Small intestine (tissue), 7 donors: ENCODE results near the gene MALRD1. TPM values are rescaled to one million over a fixed set of nuclear protein-coding genes. Genes with fewer than 3 reads are reported as not detected.

Experiments used
- DNase-seq, 2 donors: peaks; one replicate each; pipeline versions ENCODE4 v3.0.0 to v3.0.0-alpha.2; 2013
- FAIRE-seq: peaks from 2 replicates; lab custom pipeline; 2012; peaks lifted over from hg19 to GRCh38; lab: Jason Lieb, UNC
- H3K27ac ChIP-seq, 3 donors: one replicate each; pipeline ENCODE4 v1.5.1; 2013; ENCODE audit warnings: low read length in 2 of 3, mild to moderate bottlenecking in 2 of 3, control low read depth in 1 of 3, inconsistent platforms in 1 of 3, low read depth in 1 of 3, moderate library complexity in 1 of 3
- H3K27me3 ChIP-seq, 3 donors: one replicate each; pipeline ENCODE4 v1.6.1; 2013; ENCODE audit warnings: low read length in 3 of 3, inconsistent platforms in 1 of 3; ENCODE audit not compliant: control insufficient read depth in 3 of 3, insufficient read depth in 3 of 3
- H3K36me3 ChIP-seq, 3 donors: one replicate each; pipeline ENCODE4 v1.6.1; 2013; ENCODE audit warnings: low read length in 3 of 3, inconsistent platforms in 1 of 3, low read depth in 1 of 3, mild to moderate bottlenecking in 1 of 3, moderate library complexity in 1 of 3; ENCODE audit not compliant: control insufficient read depth in 3 of 3, insufficient read depth in 2 of 3
- H3K4me1 ChIP-seq, 3 donors: one replicate each; pipeline ENCODE4 v1.6.1; 2013; ENCODE audit warnings: low read length in 2 of 3, inconsistent platforms in 1 of 3, low read depth in 1 of 3, mild to moderate bottlenecking in 1 of 3, moderate library complexity in 1 of 3; ENCODE audit not compliant: control insufficient read depth in 3 of 3, insufficient read depth in 2 of 3
- H3K4me3 ChIP-seq, 3 donors: one replicate each; pipeline ENCODE4 v1.5.1; 2013; ENCODE audit warnings: low read length in 3 of 3, control low read depth in 1 of 3, inconsistent platforms in 1 of 3, low read depth in 1 of 3, mild to moderate bottlenecking in 1 of 3, moderate library complexity in 1 of 3
- H3K9me3 ChIP-seq, 2 donors: one replicate each; pipeline ENCODE4 v1.6.1; 2013; ENCODE audit warnings: low read depth in 1 of 2, low read length in 1 of 2; ENCODE audit not compliant: control insufficient read depth in 2 of 2, insufficient read depth in 1 of 2
- WGBS, 3 donors: extraction: QIAGEN DNeasy Blood & Tissue Kit; methylation state at CpG; one replicate each; pipeline ENCODE4 v1.1.7; 2013; 5-methylcytosine and 5-hydroxymethylcytosine counted together
- polyA plus RNA-seq, 4 donors: library from polyadenylated mRNA; stranded (reverse) in 3 of 4; unstranded in 1 of 4; fragments of 200-250 nt in 3 of 4; fragments of 120-200 nt in 1 of 4; gene quantifications; one replicate each; pipeline versions ENCODE4 v1.2.1 to v1.2.3, GENCODE V29; 2013
- donor health status: healthy with polysubstance abuse.
- donor health status: control.
- donor health status: control.
- donor health status: Bipolar disorder and iron deficiency.
- donor health status: healthy.

Gene MALRD1
- polyA plus RNA-seq, 4 donors = 21.2 to 201 (median 35.0) TPM

DNA sequence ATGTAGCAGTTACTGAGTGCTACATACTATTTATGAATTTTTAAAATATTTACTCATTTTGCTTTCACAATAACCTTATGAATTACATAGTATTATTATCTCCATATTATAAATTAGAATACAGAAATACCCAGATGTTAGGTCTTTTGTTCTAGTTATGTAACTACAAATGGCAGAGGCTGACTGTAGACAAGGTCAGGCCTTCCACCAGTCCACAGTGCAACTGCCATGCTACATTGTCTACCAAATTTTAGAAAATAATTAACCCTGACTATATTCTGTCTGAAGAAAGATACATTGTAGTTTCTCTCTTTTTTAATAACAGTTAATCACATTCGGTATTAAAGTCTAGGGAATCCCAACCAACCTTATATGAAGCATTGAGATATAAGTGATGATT lies 280.9 kb downstream of the MALRD1 start:
- peaks cover 0 to 6% (median 0%) of the 10 kb centered on the region in 3 donors for H3K36me3 ChIP-seq
- DNase-seq (no peak), FAIRE-seq (no peak)
- H3K4me1 ChIP-seq = no peaks in the 10 kb centered on the region
- H3K27me3 ChIP-seq = no peaks in the 10 kb centered on the region
- H3K4me3 ChIP-seq = no peak overlapping the region
- no peaks in the 10 kb centered on the region for H3K9me3 ChIP-seq
- 83 to 95% (median 89%) methylated on average over 1 of the region's 1 CpG for WGBS, 3 donors
- no peak overlapping the region for H3K27ac ChIP-seq

DNA sequence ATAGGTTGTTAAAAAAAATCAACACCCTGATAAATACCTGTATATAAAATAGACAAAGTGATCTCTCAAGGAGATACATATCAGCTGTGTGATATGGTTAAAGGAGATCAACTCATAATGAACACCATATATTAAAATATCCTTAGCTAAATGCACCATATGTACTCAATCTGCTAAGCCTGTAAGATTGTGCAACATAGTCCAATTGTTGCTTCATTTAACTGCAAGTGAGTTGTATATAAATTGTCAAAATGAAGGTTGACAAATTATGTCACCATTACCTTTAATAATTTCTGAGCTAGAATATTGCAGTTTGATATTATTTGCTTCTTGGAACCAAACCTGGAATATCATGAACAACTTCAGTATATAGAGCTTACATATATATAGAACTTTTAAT lies 283.7 kb downstream of the MALRD1 start:
- no peak overlapping the region for H3K27ac ChIP-seq
- H3K36me3 ChIP-seq = peaks cover 0 to 5% (median 0%) of the 10 kb centered on the region in 3 donors
- H3K4me3 ChIP-seq = no peak overlapping the region
- FAIRE-seq = no peak
- no peak for DNase-seq
- H3K27me3 ChIP-seq = no peaks in the 10 kb centered on the region
- no peaks in the 10 kb centered on the region for H3K9me3 ChIP-seq
- H3K4me1 ChIP-seq = no peaks in the 10 kb centered on the region

DNA sequence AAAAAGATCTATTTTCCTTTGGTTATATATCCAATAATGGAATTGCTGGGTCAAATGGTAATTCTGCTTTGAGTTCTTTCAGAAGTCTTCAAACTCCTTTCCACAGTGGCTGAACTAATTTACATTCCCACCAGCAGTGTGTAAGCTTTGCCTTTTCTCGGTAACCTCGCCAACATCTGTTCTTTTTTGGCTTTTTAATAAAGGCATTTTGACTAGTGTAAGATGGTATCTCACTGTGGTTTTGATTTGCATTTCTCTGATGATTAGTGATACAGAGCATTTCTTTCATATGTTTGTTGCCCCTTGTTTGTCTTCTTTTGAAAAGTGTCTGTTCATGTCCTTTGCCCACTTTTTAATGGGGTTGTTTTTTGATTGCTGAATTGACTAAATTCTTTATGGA lies 285.0 kb downstream of the MALRD1 start:
- Histone ChIP-seq H3K9me3 (no peaks in the 10 kb centered on the region), H3K4me1 (no peaks in the 10 kb centered on the region), H3K27ac (no peak overlapping the region), H3K36me3 (peaks cover 0 to 5% (median 0%) of the 10 kb centered on the region in 3 donors), H3K27me3 (no peaks in the 10 kb centered on the region), H3K4me3 (no peak overlapping the region)
- 88 to 95% (median 93%) methylated on average over 2 of the region's 2 CpGs for WGBS, 3 donors
- FAIRE-seq = no peak
- DNase-seq = no peak

DNA sequence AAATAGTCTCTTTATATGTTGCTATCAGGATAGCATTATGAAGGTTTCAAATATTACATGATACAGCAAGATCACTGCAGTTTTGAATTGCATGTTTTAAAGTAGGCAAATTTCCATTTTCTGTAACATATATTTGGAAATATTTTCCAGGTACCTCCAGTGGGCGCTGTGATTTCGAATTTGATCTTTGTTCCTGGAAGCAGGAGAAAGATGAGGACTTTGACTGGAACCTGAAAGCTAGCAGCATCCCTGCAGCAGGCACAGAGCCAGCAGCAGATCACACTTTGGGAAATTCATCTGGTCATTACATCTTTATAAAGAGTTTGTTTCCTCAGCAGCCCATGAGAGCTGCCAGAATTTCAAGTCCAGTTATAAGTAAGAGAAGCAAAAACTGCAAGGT lies 299.0 kb downstream of the MALRD1 start:
- H3K4me3 ChIP-seq = no peak overlapping the region
- H3K27ac ChIP-seq = no peak overlapping the region
- H3K36me3 ChIP-seq = peaks cover 0 to 13% (median 6%) of the 10 kb centered on the region in 3 donors
- no peaks in the 10 kb centered on the region for H3K27me3 ChIP-seq
- DNase-seq (peak in 1 of 2 donors; percentile 13), FAIRE-seq (no peak)
- no peaks in the 10 kb centered on the region for H3K4me1 ChIP-seq
- H3K9me3 ChIP-seq = no peaks in the 10 kb centered on the region
- 17 to 49% (median 27%) methylated on average over 2 of the region's 2 CpGs for WGBS, 3 donors

DNA sequence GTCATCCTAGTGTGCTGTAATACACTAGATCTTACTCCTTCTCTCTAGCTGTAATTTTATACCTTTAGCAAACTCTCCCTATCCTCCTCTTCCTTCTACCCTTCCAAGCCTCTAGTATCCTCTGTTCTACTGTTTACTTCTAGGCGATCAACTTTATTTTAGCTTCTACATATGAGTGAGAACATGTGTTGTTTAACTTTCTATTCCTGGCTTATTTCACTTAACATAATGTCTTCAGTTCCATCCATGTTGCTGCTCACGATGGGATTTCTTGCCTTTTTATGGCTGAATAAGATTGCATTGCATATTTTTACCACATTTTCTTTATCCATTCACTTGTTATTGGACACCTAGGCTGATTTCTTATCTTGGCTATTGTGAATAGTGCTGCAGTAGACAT lies 318.6 kb downstream of the MALRD1 start:
- H3K27me3 ChIP-seq = no peaks in the 10 kb centered on the region
- H3K36me3 ChIP-seq = peaks cover 0 to 2% (median 0%) of the 10 kb centered on the region in 3 donors
- DNase-seq (no peak), FAIRE-seq (no peak)
- H3K27ac ChIP-seq = no peak overlapping the region
- H3K4me1 ChIP-seq = no peaks in the 10 kb centered on the region
- 58 to 79% (median 79%) methylated on average over 2 of the region's 2 CpGs for WGBS, 3 donors
- H3K9me3 ChIP-seq = no peaks in the 10 kb centered on the region
- no peak overlapping the region for H3K4me3 ChIP-seq

DNA sequence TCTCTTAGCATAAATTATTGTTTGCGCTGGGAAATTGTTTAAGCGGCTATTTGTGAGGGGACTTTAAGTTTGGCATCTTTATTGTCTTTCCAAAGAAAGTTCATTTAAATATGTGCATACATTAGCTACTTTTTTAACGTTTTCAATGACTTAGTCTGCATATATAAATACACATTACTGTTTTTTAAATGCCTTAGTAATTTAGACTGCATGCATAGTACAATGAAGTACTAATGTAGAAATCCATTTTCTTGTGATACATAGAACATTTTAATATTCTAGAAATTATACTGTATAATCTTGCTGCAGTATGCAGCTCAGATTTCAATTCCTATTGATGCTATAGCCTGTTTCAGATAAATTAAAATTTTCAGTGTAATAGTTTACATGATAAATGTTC lies 325.4 kb downstream of the MALRD1 start:
- Histone ChIP-seq H3K27ac (no peak overlapping the region), H3K36me3 (peaks cover 0 to 4% (median 0%) of the 10 kb centered on the region in 3 donors), H3K27me3 (no peaks in the 10 kb centered on the region), H3K4me1 (no peaks in the 10 kb centered on the region), H3K4me3 (no peak overlapping the region), H3K9me3 (no peaks in the 10 kb centered on the region)
- WGBS, 3 donors = 62 to 70% (median 65%) methylated on average over 3 of the region's 3 CpGs
- no peak for FAIRE-seq
- DNase-seq = no peak

DNA sequence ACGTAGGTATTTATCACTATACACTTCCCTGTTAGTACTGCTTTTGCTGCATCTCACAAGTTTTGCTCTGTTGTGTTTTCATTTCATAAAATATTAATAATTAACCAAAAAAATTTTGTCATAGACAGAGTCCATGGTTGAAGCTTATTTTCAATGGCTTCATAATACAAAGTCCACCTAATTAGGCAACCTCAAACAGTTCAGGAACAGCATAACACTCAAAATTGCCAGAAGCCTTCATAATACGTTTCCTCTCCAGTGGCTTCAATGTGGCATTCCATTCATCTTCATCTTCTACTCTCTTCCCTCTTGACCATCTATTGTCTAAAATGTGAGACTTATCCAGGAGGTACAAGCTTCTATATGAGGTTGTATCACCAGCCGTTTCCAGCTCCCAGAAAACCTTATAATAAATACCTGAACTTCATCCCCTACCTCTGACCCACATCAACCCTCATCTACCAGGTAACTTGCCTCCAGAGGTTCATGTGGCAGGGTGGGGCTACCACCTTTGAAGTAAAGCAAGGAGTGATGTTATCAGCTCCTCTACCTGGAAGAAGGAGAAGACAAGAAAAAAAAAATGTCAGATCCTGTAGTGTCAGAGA lies 337.3 kb downstream of the MALRD1 start:
- DNase-seq (peak; percentile 81 to 92), FAIRE-seq (no peak)
- Histone ChIP-seq H3K4me1 (no peaks in the 10 kb centered on the region), H3K27ac (peak overlapping the region in 2 of 3 donors; percentile 50 to 64), H3K36me3 (peaks cover 0 to 7% (median 5%) of the 10 kb centered on the region in 3 donors), H3K4me3 (no peak overlapping the region), H3K9me3 (no peaks in the 10 kb centered on the region), H3K27me3 (no peaks in the 10 kb centered on the region)
- 10 to 47% (median 18%) methylated on average over 3 of the region's 3 CpGs for WGBS, 3 donors

DNA sequence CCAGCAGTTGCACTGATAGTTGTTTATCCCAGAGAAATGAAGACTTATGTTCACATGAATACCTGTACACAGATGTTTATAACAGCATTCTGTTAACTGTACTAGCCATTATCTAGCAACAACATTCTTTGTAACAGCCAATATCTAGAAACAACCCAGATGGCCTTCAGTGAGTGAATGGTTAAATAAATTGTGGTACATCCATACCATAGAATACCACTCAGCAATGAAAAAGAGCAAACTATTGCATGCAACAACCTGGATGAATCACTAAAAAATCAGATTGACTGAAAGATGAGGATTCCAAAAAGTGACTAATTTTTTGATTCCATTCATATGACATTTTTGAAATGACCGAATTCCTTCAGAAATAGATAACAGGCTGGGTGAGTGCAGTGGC lies 360.3 kb downstream of the MALRD1 start:
- H3K4me1 ChIP-seq = no peaks in the 10 kb centered on the region
- H3K9me3 ChIP-seq = no peaks in the 10 kb centered on the region
- H3K27ac ChIP-seq = no peak overlapping the region
- H3K27me3 ChIP-seq = no peaks in the 10 kb centered on the region
- H3K36me3 ChIP-seq = peaks cover 0 to 6% (median 5%) of the 10 kb centered on the region in 3 donors
- no peak for DNase-seq
- H3K4me3 ChIP-seq = no peak overlapping the region
- FAIRE-seq = no peak
- 77 to 96% (median 84%) methylated on average over 1 of the region's 1 CpG for WGBS, 3 donors

DNA sequence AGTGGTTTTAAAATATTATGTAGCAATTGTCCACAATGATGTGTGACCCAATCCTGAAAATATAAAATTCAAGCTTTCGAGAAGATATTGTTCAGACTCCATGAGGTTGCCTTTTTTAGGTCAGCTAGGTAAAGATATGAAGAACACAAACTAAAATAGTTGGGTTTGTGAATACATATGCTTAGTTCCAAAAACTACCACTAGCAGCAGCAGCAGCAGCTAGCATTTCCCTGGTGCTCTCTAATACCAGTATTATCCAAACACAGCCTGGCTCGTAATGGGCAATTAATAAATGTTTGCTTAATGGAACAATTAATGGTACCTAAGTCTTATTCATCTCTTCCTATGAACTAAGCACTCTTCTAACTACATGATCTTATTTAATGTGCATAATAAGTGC lies 362.5 kb downstream of the MALRD1 start:
- 69 to 81% (median 71%) methylated on average over 2 of the region's 2 CpGs for WGBS, 3 donors
- H3K9me3 ChIP-seq = no peaks in the 10 kb centered on the region
- no peaks in the 10 kb centered on the region for H3K27me3 ChIP-seq
- DNase-seq (no peak), FAIRE-seq (no peak)
- H3K27ac ChIP-seq = no peak overlapping the region
- H3K36me3 ChIP-seq = peaks cover 0 to 6% (median 5%) of the 10 kb centered on the region in 3 donors
- no peak overlapping the region for H3K4me3 ChIP-seq
- no peaks in the 10 kb centered on the region for H3K4me1 ChIP-seq
